CD14-positive monocyte (primary cell): Measurements from ENCODE around the gene GPR68. TPM values are rescaled to one million over a fixed set of nuclear protein-coding genes. Genes with fewer than 3 reads are reported as not detected.

Experiments
- DNase-seq, 3 donors: peaks; one replicate each; pipeline ENCODE4 v3.0.0-alpha.2; 2011 to 2022
- H2AFZ ChIP-seq: 2 replicates; pipeline ENCODE4 v1.6.0; 2012; ENCODE audit warnings: mild to moderate bottlenecking, low read depth, low read length, inconsistent platforms; ENCODE audit not compliant: insufficient read depth, poor library complexity, severe bottlenecking
- H3K27ac ChIP-seq, 2 donors: 1 replicate in 1 of 2; 2 replicates in 1 of 2; pipeline ENCODE4 v1.5.1; 2012 to 2013; ENCODE audit warnings: low read length in 2 of 2, control low read depth in 1 of 2, inconsistent platforms in 1 of 2, low read depth in 1 of 2, mild to moderate bottlenecking in 1 of 2
- H3K27me3 ChIP-seq, 2 donors: one replicate each; pipeline versions ENCODE4 v1.6.0 to v1.6.1; 2011 to 2013; ENCODE audit warnings: low read length in 2 of 2; ENCODE audit not compliant: control insufficient read depth in 2 of 2, insufficient read depth in 2 of 2
- H3K36me3 ChIP-seq, 2 donors: replicated peaks in 1 of 2; 1 replicate in 1 of 2; 2 replicates in 1 of 2; pipeline versions ENCODE4 v1.5.1 to v1.6.1; 2012 to 2013; ENCODE audit warnings: low read length in 2 of 2, control low read depth in 1 of 2, inconsistent platforms in 1 of 2, mild to moderate bottlenecking in 1 of 2; ENCODE audit not compliant: insufficient read depth in 2 of 2, control insufficient read depth in 1 of 2
- H3K4me1 ChIP-seq, 2 donors: 1 replicate in 1 of 2; 2 replicates in 1 of 2; pipeline versions ENCODE4 v1.5.1 to v1.6.1; 2012 to 2013; ENCODE audit warnings: low read length in 2 of 2, control low read depth in 1 of 2, inconsistent platforms in 1 of 2, mild to moderate bottlenecking in 1 of 2, moderate library complexity in 1 of 2; ENCODE audit not compliant: insufficient read depth in 2 of 2, control insufficient read depth in 1 of 2
- H3K4me2 ChIP-seq: replicated peaks from 2 replicates; pipeline ENCODE3; 2012; ENCODE audit warnings: low read length, moderate library complexity, mild to moderate bottlenecking; ENCODE audit not compliant: poor library complexity, severe bottlenecking; ENCODE audit errors: extremely low read depth
- H3K4me3 ChIP-seq, 3 experiments: fragments of 200-600 bp in 1 of 3; sonication (generic) in 1 of 3; replicated peaks in 1 of 3; 1 replicate in 2 of 3; 2 replicates in 1 of 3; pipeline ENCODE4 v1.5.1; 2011 to 2013; ENCODE audit warnings: low read length in 3 of 3, mild to moderate bottlenecking in 3 of 3, control low read depth in 2 of 3, low read depth in 2 of 3, inconsistent platforms in 1 of 3, moderate library complexity in 1 of 3
- H3K79me2 ChIP-seq: 2 replicates; pipeline ENCODE4 v1.6.0; 2012; ENCODE audit warnings: mild to moderate bottlenecking, control low read depth, inconsistent platforms, low read length, moderate library complexity; ENCODE audit not compliant: insufficient read depth
- H3K9ac ChIP-seq: 2 replicates; pipeline ENCODE4 v1.6.0; 2017; ENCODE audit warnings: low read length, mild to moderate bottlenecking; ENCODE audit not compliant: insufficient read depth, poor library complexity, severe bottlenecking
- H3K9me3 ChIP-seq, 2 donors: replicated peaks in 1 of 2; 1 replicate in 1 of 2; 2 replicates in 1 of 2; pipeline versions ENCODE4 v1.5.1 to v1.6.1; 2012 to 2013; ENCODE audit warnings: low read length in 2 of 2, control low read depth in 1 of 2; ENCODE audit not compliant: control insufficient read depth in 1 of 2, insufficient read depth in 1 of 2
- H4K20me1 ChIP-seq: 2 replicates; pipeline ENCODE4 v1.6.0; 2012; ENCODE audit warnings: mild to moderate bottlenecking, low read length, control low read depth, moderate library complexity; ENCODE audit not compliant: insufficient read depth
- H3K27ac Mint-ChIP-seq, 7 donors: one replicate each; pipeline ENCODE4 v1.8.0; 2020; ENCODE audit warnings: mild to moderate bottlenecking in 7 of 7, mixed read lengths in 7 of 7, moderate library complexity in 6 of 7, inconsistent platforms in 2 of 7
- H3K27me3 Mint-ChIP-seq, 3 donors: one replicate each; pipeline ENCODE4 v1.8.0; 2021 to 2022; ENCODE audit warnings: low read depth in 3 of 3, mild to moderate bottlenecking in 3 of 3, mixed read lengths in 3 of 3, moderate library complexity in 3 of 3, inconsistent platforms in 1 of 3
- H3K36me3 Mint-ChIP-seq, 2 donors: one replicate each; pipeline ENCODE4 v1.8.0; 2020; ENCODE audit warnings: mixed read lengths in 2 of 2, inconsistent platforms in 1 of 2, mild to moderate bottlenecking in 1 of 2
- H3K4me1 Mint-ChIP-seq: one replicate; pipeline ENCODE4 v1.8.0; 2020; ENCODE audit warnings: mild to moderate bottlenecking, mixed read lengths
- H3K4me3 Mint-ChIP-seq, 2 donors: one replicate each; pipeline ENCODE4 v1.8.0; 2020; ENCODE audit warnings: mild to moderate bottlenecking in 2 of 2, mixed read lengths in 2 of 2, moderate library complexity in 1 of 2
- H3K9me3 Mint-ChIP-seq, 7 donors: one replicate each; pipeline ENCODE4 v1.8.0; 2020 to 2022; ENCODE audit warnings: mixed read lengths in 7 of 7, mild to moderate bottlenecking in 6 of 7, moderate library complexity in 6 of 7, inconsistent platforms in 2 of 7
- CTCF ChIP-seq: fragments of 200-600 bp; IDR thresholded peaks from one replicate; pipeline ENCODE4 v1.8.0; 2022; ENCODE audit warnings: antibody characterized with exemption, mild to moderate bottlenecking
- WGBS: methylation state at CpG from one replicate; pipeline ENCODE4 v1.1.5; 2013; ENCODE audit warnings: missing lambda C conversion rate; ENCODE audit not compliant: insufficient coverage; 5-methylcytosine and 5-hydroxymethylcytosine counted together
- intact Hi-C, 2 donors: fragments of 100-400 bp; cut with micrococcal nuclease; formaldehyde crosslinking; loops; one replicate each; pipeline versions ENCODE4 v1.15.0 to v1.15.1; 2023
- polyA plus RNA-seq, 3 donors: library from polyadenylated mRNA; depleted of rRNA in 1 of 3; unstranded in 2 of 3; stranded (reverse) in 1 of 3; fragments of 300-500 nt in 2 of 3; fragments of >200 nt in 1 of 3; fragmentation: Illumina TruSeq in 2 of 3; gene quantifications; 1 replicate in 2 of 3; 2 replicates in 1 of 3; pipeline ENCODE4 v1.2.3, GENCODE V29; 2012 to 2021

GPR68 gene
- polyA plus RNA-seq, 3 donors, result 0.05 to 0.07 TPM; not detected in 1

- peaks cover 31 to 45% (median 38%) of the 10 kb centered on the region in 3 donors for H3K27me3 Mint-ChIP-seq
- Histone ChIP-seq H3K9me3 (peaks cover 0 to 3% of the 10 kb centered on the region in 2 donors), H3K36me3 (no peaks in the 10 kb centered on the region), H4K20me1 (peaks cover 12% of the 10 kb centered on the region), H3K9ac (no peak overlapping the region), H3K4me1 (peaks cover 8 to 16% of the 10 kb centered on the region in 2 donors), H3K4me3 (no peak overlapping the region), H3K27me3 (peaks cover 27 to 39% of the 10 kb centered on the region in 2 donors), H2AFZ (no peak overlapping the region), H3K27ac (no peak overlapping the region), H3K79me2 (no peaks in the 10 kb centered on the region), H3K4me2 (no peak overlapping the region)
- TF ChIP-seq CTCF, result no peak
- DNase-seq, result no peak
- intact Hi-C loops, result no loop called here
- H3K4me1 Mint-ChIP-seq, result peaks cover 15% of the 10 kb centered on the region
- peaks cover 10 to 17% of the 10 kb centered on the region in 2 donors for H3K36me3 Mint-ChIP-seq
- peaks cover 2 to 7% (median 4%) of the 10 kb centered on the region in 7 donors for H3K9me3 Mint-ChIP-seq
- peak overlapping the region in 1 of 2 donors; percentile 86 for H3K4me3 Mint-ChIP-seq
- no peak overlapping the region for H3K27ac Mint-ChIP-seq
- WGBS, result 100% methylated on average over 2 of the region's 2 CpGs
Observed at GRCh38 chr14:91263329-91263728, 18.8 kb upstream of the GPR68 start.

GRCh38 chr14:91261986-91262549, 17.6 kb upstream of the GPR68 start:
- Histone ChIP-seq H3K9ac (no peak overlapping the region), H2AFZ (no peak overlapping the region), H3K36me3 (no peaks in the 10 kb centered on the region), H3K4me1 (peaks cover 8 to 16% of the 10 kb centered on the region in 2 donors), H3K27ac (no peak overlapping the region), H4K20me1 (peaks cover 6% of the 10 kb centered on the region), H3K4me2 (no peak overlapping the region), H3K4me3 (no peak overlapping the region), H3K79me2 (no peaks in the 10 kb centered on the region), H3K27me3 (peaks cover 27 to 50% of the 10 kb centered on the region in 2 donors), H3K9me3 (peaks cover 0 to 3% of the 10 kb centered on the region in 2 donors)
- Mint-ChIP-seq H3K4me1 (peaks cover 20% of the 10 kb centered on the region), H3K36me3 (peaks cover 0 to 7% of the 10 kb centered on the region in 2 donors), H3K9me3 (peaks cover 2 to 7% (median 5%) of the 10 kb centered on the region in 7 donors), H3K27me3 (peaks cover 36 to 56% (median 41%) of the 10 kb centered on the region in 3 donors), H3K4me3 (peak overlapping the region in 1 of 2 donors; percentile 35), H3K27ac (peak overlapping the region in 1 of 7 donors; percentile 62)
- intact Hi-C loops, result no loop called here
- 96% methylated on average over 6 of the region's 11 CpGs for WGBS
- DNase-seq, result no peak
- no peak for TF ChIP-seq CTCF
